Adrenal gland (tissue), 12 donors: ENCODE data around the gene CNTN5. TPM values are rescaled to one million over a fixed set of nuclear protein-coding genes. Genes with fewer than 3 reads are reported as not detected.

Source experiments
- DNase-seq, 7 donors: peaks; one replicate each; pipeline ENCODE4 v3.0.0-alpha.2; 2019 to 2020
- H3K27ac ChIP-seq, 5 donors: fragments of 200-600 bp; sonication (generic) in 4 of 5; 1 replicate in 3 of 5; 2 replicates in 2 of 5; pipeline versions ENCODE4 v1.5.1 to v1.8.0; 2016 to 2020; ENCODE audit warnings: mild to moderate bottlenecking in 1 of 5
- H3K27me3 ChIP-seq: fragments of 200-600 bp; 2 replicates; pipeline ENCODE4 v1.8.0; 2021
- H3K36me3 ChIP-seq, 2 donors: fragments of 200-600 bp; replicated peaks in 1 of 2; 1 replicate in 1 of 2; 2 replicates in 1 of 2; pipeline versions ENCODE4 v1.5.1 to v1.8.0; 2018 to 2022
- H3K4me1 ChIP-seq, 2 donors: fragments of 200-600 bp; replicated peaks in 1 of 2; 1 replicate in 1 of 2; 2 replicates in 1 of 2; pipeline versions ENCODE4 v1.5.1 to v1.8.0; 2018 to 2021
- H3K4me3 ChIP-seq, 4 donors: fragments of 200-600 bp; sonication (generic) in 3 of 4; one replicate each; pipeline ENCODE4 v1.5.1; 2016 to 2018
- H3K9me3 ChIP-seq, 3 donors: fragments of 200-600 bp; sonication (generic) in 1 of 3; replicated peaks in 1 of 3; 1 replicate in 2 of 3; 2 replicates in 1 of 3; pipeline versions ENCODE4 v1.5.1 to v1.8.0; 2016 to 2021
- POLR2A ChIP-seq, 2 donors: fragments of 450-650 bp; IDR thresholded peaks; one replicate each; pipeline ENCODE4 v1.6.1; 2017; ENCODE audit warnings: antibody characterized with exemption in 2 of 2, mild to moderate bottlenecking in 2 of 2, moderate library complexity in 1 of 2
- WGBS, 4 donors: extraction: QIAGEN DNeasy Blood & Tissue Kit in 2 of 4; methylation state at CpG; one replicate each; pipeline versions ENCODE4 v1.1.5 to v1.1.7; 2013 to 2017; 5-methylcytosine and 5-hydroxymethylcytosine counted together
- intact Hi-C, 2 donors: fragments of 100-400 bp; cut with DNase I; formaldehyde crosslinking; loops; one replicate each; pipeline versions ENCODE4 v1.14.1 to v1.15.0; 2022 to 2023
- polyA plus RNA-seq, 3 donors: library from polyadenylated mRNA; stranded (reverse); fragments of 200-250 nt in 2 of 3; fragments of 350-450 nt in 1 of 3; fragmentation: Illumina TruSeq in 1 of 3; extraction: RNeasy Lipid Tissue Mini Kit (QIAGEN cat#74804) in 1 of 3; gene quantifications; one replicate each; pipeline ENCODE4 v1.2.3, GENCODE V29; 2013 to 2014
- total RNA-seq, 9 donors: library from RNA; depleted of rRNA in 4 of 9; stranded (reverse); fragments of >200 nt in 4 of 9; fragments of 120-200 nt in 1 of 9; fragmentation: NEBNext Ultra II Directional in 1 of 9; extraction: Animal tissue kit (Norgen Biotek cat#: 25700) in 1 of 9; gene quantifications; one replicate each; pipeline versions ENCODE4 v1.1.0 to v1.2.4, GENCODE V29; 2013 to 2023
- TF ChIP-seq, protein P1 (sequence below), 6 experiments: fragments of 450-650 bp in 4 of 6; fragments of 200-600 bp in 2 of 6; sonication (generic) in 1 of 6; IDR thresholded peaks; 1 replicate in 5 of 6; 2 replicates in 1 of 6; pipeline versions ENCODE4 v1.5.1 to v1.8.0; 2016 to 2021; ENCODE audit warnings: antibody characterized with exemption in 6 of 6, mild to moderate bottlenecking in 2 of 6, moderate library complexity in 1 of 6
- donor health status: healthy with polysubstance abuse.
- donor health status: Bipolar disorder and iron deficiency.
- donor health status: DM: yes; HTN: yes; CAD: no.
- donor health status: DM: no; HTN: no; CAD: no.
- donor health status: DM: no; HTN: no; CAD: no.
- donor health status: DM: yes; HTN: yes; CAD: no.

CNTN5 gene
- total and polyA plus RNA-seq, 12 donors = 0.07 to 107 (median 0.30) TPM; not detected in 8

DNA sequence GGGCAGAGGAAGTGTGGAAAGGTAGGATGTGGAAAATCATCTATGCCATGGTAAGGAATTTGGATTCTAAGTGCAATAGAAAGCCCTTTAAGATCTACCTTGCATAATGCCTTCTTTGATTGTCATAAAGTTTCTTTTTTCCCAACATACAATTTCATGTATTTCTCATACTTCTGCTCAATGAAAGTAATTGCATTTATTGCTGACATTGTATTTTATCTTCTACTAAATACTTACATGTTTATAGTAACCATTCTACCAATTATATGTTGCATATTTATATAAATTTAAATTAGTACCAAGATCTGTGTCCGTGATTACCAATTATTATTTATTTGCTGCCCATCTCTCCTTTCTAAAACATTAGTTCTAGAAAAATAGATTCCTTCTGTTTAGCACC lies 114.8 kb downstream of the CNTN5 start:
- intact Hi-C loops = no loop called here
- H3K4me1 ChIP-seq = no peaks in the 10 kb centered on the region
- TF ChIP-seq POLR2A (IDR thresholded peaks at IDR 0.05) = no peak
- TF ChIP-seq, protein P1, sequence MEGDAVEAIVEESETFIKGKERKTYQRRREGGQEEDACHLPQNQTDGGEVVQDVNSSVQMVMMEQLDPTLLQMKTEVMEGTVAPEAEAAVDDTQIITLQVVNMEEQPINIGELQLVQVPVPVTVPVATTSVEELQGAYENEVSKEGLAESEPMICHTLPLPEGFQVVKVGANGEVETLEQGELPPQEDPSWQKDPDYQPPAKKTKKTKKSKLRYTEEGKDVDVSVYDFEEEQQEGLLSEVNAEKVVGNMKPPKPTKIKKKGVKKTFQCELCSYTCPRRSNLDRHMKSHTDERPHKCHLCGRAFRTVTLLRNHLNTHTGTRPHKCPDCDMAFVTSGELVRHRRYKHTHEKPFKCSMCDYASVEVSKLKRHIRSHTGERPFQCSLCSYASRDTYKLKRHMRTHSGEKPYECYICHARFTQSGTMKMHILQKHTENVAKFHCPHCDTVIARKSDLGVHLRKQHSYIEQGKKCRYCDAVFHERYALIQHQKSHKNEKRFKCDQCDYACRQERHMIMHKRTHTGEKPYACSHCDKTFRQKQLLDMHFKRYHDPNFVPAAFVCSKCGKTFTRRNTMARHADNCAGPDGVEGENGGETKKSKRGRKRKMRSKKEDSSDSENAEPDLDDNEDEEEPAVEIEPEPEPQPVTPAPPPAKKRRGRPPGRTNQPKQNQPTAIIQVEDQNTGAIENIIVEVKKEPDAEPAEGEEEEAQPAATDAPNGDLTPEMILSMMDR (IDR thresholded peaks at IDR 0.05) = no peak
- H3K36me3 ChIP-seq = no peaks in the 10 kb centered on the region
- 76 to 81% (median 78%) methylated on average over 1 of the region's 1 CpG for WGBS, 4 donors
- H3K27me3 ChIP-seq = no peaks in the 10 kb centered on the region
- no peak overlapping the region for H3K4me3 ChIP-seq
- no peak for DNase-seq
- H3K9me3 ChIP-seq = no peaks in the 10 kb centered on the region
- H3K27ac ChIP-seq = no peak overlapping the region

DNA sequence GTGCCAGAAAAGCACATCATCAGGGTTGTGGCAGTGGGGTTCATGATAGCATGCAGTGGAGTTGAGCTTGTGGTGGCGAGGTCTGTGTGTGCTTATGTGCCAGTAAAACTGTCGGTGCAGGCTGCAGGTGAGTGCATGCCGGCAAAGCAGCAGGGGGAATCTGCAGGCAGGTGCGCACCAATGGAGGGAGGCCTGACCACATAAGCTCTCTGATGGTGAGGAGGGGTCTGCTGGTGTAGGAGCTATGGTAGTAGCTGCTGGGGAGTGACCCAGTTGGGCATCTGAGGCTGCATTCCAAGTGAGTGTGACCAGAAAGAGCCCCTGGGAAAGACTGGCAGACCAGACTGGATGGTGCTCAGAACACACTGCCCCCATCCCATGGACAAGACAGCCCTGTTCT lies 121.5 kb downstream of the CNTN5 start:
- Histone ChIP-seq H3K9me3 (peaks cover 0 to 3% (median 0%) of the 10 kb centered on the region in 3 donors), H3K36me3 (no peaks in the 10 kb centered on the region), H3K27ac (no peak overlapping the region), H3K4me3 (no peak overlapping the region), H3K27me3 (no peaks in the 10 kb centered on the region), H3K4me1 (no peaks in the 10 kb centered on the region)
- no peak for TF ChIP-seq POLR2A (IDR thresholded peaks at IDR 0.05)
- TF ChIP-seq, protein P1 (IDR thresholded peaks at IDR 0.05) = no peak
- intact Hi-C loops = no loop called here
- no peak for DNase-seq
- 59 to 86% (median 71%) methylated on average over 4 of the region's 4 CpGs for WGBS, 4 donors

DNA sequence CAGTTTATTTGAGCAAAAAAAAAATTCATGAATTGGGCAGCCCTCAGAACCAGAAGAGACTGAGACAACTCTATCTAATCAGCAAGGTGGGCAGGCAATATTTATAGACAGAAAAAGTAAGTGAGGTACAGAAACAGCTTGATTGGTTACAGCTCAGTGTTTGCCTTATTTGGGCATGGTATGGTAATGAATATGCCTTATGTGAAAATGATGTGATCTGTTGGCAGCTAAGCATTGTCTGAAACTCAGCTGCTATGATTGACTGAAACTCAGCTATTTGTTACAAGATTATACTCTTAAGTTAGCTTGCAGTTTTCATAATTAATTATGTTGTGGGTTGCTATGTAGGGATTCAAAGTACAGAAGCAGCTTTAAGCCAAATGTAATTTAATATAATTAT lies 127.6 kb downstream of the CNTN5 start:
- no peak overlapping the region for H3K4me3 ChIP-seq
- no peaks in the 10 kb centered on the region for H3K36me3 ChIP-seq
- no peaks in the 10 kb centered on the region for H3K27me3 ChIP-seq
- intact Hi-C loops = no loop called here
- DNase-seq = no peak
- H3K4me1 ChIP-seq = no peaks in the 10 kb centered on the region
- TF ChIP-seq POLR2A (IDR thresholded peaks at IDR 0.05) = no peak
- peaks cover 0 to 3% (median 0%) of the 10 kb centered on the region in 3 donors for H3K9me3 ChIP-seq
- no peak overlapping the region for H3K27ac ChIP-seq

DNA sequence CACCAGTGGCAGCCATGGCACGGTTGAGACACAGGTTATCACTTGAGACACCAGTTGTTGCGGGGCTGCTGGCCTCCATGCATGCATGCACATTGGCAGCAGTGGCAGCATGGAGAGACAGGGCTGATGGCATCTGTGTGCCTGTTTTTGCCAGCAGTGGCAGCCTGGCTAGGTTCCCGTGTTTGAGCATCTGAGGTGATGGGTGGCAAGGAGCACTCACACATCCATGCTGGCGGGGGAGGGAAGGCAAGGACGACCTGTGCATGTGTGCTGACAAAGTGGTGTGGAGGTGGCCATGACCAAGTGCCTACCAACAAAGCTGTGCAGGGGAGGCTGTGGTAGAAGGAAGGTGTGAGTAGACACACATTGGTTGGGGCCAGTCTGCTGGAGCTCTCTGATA lies 133.5 kb downstream of the CNTN5 start:
- Histone ChIP-seq H3K9me3 (no peaks in the 10 kb centered on the region), H3K27me3 (no peaks in the 10 kb centered on the region), H3K4me1 (no peaks in the 10 kb centered on the region), H3K27ac (no peak overlapping the region), H3K36me3 (no peaks in the 10 kb centered on the region), H3K4me3 (no peak overlapping the region)
- WGBS, 4 donors = 33 to 91% (median 81%) methylated on average over 2 to 5 of the region's 5 CpGs
- no peak for TF ChIP-seq POLR2A (IDR thresholded peaks at IDR 0.05)
- TF ChIP-seq, protein P1 (IDR thresholded peaks at IDR 0.05) = no peak
- no peak for DNase-seq
- intact Hi-C loops = no loop called here

DNA sequence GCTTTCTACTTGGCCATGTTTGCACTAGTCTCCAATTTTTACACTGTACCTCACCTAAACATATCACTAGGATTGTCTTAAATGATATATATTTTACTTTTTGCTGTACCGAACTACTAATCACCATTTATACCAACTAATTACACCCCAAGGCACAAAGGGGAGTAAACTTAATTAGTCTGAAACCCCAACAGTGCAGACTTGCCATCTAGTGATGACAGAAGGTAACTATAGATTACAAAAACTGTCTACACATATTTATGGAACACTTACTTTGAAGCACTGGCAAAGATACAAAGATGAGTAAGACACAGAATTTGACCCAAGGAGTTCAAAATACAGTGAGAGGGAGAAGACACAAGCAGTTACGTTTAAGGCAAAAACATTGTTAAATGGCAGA lies 139.7 kb downstream of the CNTN5 start:
- Histone ChIP-seq H3K27me3 (no peaks in the 10 kb centered on the region), H3K4me3 (no peak overlapping the region), H3K9me3 (no peaks in the 10 kb centered on the region), H3K4me1 (no peaks in the 10 kb centered on the region), H3K27ac (no peak overlapping the region), H3K36me3 (no peaks in the 10 kb centered on the region)
- intact Hi-C loops = no loop called here
- DNase-seq = no peak
- TF ChIP-seq, protein P1 (IDR thresholded peaks at IDR 0.05) = no peak
- no peak for TF ChIP-seq POLR2A (IDR thresholded peaks at IDR 0.05)
- 46 to 65% (median 58%) methylated on average over 2 of the region's 2 CpGs for WGBS, 4 donors
